Activated naive CD8-positive, alpha-beta T cell treated with anti-CD3 and anti-CD28 coated beads for 36 hours (primary cell): ENCODE data around the gene SMG5. TPM values are rescaled to one million over a fixed set of nuclear protein-coding genes. Genes with fewer than 3 reads are reported as not detected.
A peak's percentile ranks its signal among the peaks of the same experiment; 100 is the strongest.

Source experiments
- DNase-seq: peaks from one replicate; pipeline ENCODE4 v3.0.0; 2021
- H3K27ac Mint-ChIP-seq: one replicate; pipeline ENCODE4 v1.8.0; 2022; ENCODE audit warnings: mild to moderate bottlenecking, moderate library complexity, mixed read lengths
- H3K27me3 Mint-ChIP-seq: one replicate; pipeline ENCODE4 v1.8.0; 2022; ENCODE audit warnings: mild to moderate bottlenecking, mixed read lengths
- H3K36me3 Mint-ChIP-seq: one replicate; pipeline ENCODE4 v1.8.0; 2021; ENCODE audit warnings: mild to moderate bottlenecking, mixed read lengths
- H3K4me1 Mint-ChIP-seq: one replicate; pipeline ENCODE4 v1.8.0; 2021; ENCODE audit warnings: mixed read lengths
- H3K4me3 Mint-ChIP-seq: one replicate; pipeline ENCODE4 v1.8.0; 2022; ENCODE audit warnings: mild to moderate bottlenecking, moderate library complexity, mixed read lengths
- H3K9me3 Mint-ChIP-seq: one replicate; pipeline ENCODE4 v1.8.0; 2022; ENCODE audit warnings: mixed read lengths
- total RNA-seq, 2 experiments: library from RNA; stranded (reverse); gene quantifications; one replicate each; pipeline ENCODE4 v1.2.3, GENCODE V29; 2021

The SMG5 gene
- total RNA-seq, 2 experiments from 2014 or later, result 90.7 to 92.0 TPM

DNA sequence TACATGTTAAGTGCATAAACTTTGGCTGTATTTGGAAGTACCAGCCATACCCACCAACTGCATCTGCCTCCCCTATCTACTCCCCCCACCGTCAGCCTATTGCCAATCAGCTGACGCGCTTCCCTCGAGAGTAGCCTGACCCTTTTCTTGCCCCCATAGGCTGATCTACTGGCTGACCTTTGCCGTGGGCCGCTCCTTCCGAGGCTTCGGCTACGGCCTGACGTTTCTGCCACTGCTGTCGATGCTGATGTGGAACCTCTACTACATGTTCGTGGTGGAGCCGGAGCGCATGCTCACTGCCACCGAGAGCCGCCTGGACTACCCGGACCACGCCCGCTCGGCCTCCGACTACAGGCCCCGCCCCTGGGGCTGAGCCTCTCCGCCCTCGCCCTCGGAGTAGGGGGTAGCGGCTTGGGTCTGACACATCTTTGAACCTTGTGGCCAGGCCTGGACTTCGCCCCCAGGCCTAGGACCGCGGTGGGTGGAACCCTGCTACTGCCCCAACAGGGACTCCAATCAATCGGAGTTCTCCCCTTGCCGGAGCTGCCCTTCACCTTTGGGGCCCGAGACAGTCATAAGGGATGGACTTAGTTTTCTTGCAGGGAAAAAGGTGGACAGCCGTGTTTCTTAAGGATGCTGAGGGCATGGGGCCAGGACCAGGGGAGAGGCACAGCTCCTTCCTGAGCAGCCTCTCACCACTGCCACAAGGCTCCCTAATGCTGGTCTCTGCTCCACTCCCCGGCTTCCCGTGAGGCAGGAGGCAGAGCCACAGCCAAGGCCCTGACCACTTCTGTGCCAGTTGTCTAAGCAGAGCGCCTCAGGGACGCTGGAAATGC is 8.8 kb upstream of the SMG5 start:
- Mint-ChIP-seq H3K27me3 (no peaks in the 10 kb centered on the region), H3K27ac (no peak overlapping the region), H3K36me3 (peaks cover 2% of the 10 kb centered on the region), H3K4me3 (peak overlapping the region; percentile 54), H3K9me3 (no peaks in the 10 kb centered on the region), H3K4me1 (peaks cover 11% of the 10 kb centered on the region)
- peak; percentile 27 for DNase-seq

- Mint-ChIP-seq H3K4me1 (peaks cover 6% of the 10 kb centered on the region), H3K27me3 (no peaks in the 10 kb centered on the region), H3K4me3 (no peak overlapping the region), H3K36me3 (peaks cover 2% of the 10 kb centered on the region), H3K27ac (no peak overlapping the region), H3K9me3 (no peaks in the 10 kb centered on the region)
- DNase-seq, result no peak
These were observed 7.2 kb upstream of the SMG5 start for GRCh38 chr1:156289857-156290256.

DNA sequence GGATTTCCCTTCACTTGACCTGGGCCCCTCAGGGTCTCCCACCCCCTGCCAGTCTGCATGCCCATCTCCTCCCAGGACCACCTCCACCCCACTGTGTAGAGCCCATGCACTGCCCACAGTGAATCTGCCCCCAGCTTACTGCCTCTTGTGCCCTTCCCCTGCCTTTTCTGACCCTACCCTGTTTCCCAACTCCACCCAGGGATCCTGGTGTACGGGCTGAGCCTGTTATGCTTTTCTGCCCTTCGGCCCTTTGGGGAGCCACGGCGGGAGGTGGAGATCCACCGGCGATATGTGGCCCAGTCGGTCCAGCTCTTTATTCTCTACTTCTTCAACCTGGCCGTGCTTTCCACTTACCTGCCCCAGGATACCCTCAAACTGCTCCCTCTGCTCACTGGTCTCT is 3.4 kb upstream of the SMG5 start:
- H3K36me3 Mint-ChIP-seq, result peaks cover 13% of the 10 kb centered on the region
- DNase-seq, result no peak
- H3K27me3 Mint-ChIP-seq, result peaks cover 3% of the 10 kb centered on the region
- H3K9me3 Mint-ChIP-seq, result no peaks in the 10 kb centered on the region
- H3K4me1 Mint-ChIP-seq, result peaks cover 21% of the 10 kb centered on the region
- no peak overlapping the region for H3K4me3 Mint-ChIP-seq
- H3K27ac Mint-ChIP-seq, result no peak overlapping the region

DNA sequence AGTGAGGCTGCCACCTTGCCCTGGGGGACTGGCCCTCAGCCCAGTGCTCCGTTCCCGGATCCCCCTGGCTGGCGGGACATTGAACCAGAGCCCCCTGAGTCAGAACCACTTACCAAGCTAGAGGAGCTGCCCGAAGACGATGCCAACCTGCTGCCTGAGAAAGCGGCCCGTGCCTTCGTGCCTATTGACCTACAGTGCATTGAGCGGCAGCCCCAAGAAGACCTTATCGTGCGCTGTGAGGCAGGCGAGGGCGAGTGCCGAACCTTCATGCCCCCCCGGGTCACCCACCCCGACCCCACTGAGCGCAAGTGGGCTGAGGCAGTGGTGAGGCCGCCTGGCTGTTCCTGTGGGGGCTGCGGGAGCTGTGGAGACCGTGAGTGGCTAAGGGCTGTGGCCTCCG is 2.8 kb upstream of the SMG5 start:
- no peak overlapping the region for H3K27ac Mint-ChIP-seq
- no peak for DNase-seq
- H3K36me3 Mint-ChIP-seq, result peaks cover 16% of the 10 kb centered on the region
- no peaks in the 10 kb centered on the region for H3K9me3 Mint-ChIP-seq
- peaks cover 27% of the 10 kb centered on the region for H3K4me1 Mint-ChIP-seq
- peaks cover 3% of the 10 kb centered on the region for H3K27me3 Mint-ChIP-seq
- no peak overlapping the region for H3K4me3 Mint-ChIP-seq

DNA sequence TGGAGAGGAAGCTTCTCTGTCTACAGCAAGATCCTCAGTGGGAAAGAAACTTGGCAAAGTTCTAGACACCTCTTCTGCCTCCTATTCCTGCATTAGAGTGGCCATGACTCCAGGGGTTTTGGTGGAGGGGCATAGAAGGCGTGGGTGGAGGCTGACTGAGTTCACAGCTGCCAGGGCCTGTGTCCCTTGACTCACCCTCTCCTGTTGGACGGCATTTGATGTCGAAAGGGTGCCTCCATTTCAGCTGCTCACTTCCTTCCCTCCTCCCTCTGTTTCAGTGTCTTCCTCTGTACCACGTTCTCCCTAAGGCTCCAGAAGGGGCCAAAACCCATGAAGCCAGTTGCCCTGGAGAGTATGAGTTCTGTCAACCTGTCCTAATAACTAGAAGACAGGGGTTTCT is 2.1 kb upstream of the SMG5 start:
- H3K4me3 Mint-ChIP-seq, result peak overlapping the region; percentile 7
- H3K9me3 Mint-ChIP-seq, result no peaks in the 10 kb centered on the region
- peaks cover 3% of the 10 kb centered on the region for H3K27me3 Mint-ChIP-seq
- H3K27ac Mint-ChIP-seq, result no peak overlapping the region
- no peak for DNase-seq
- peaks cover 31% of the 10 kb centered on the region for H3K4me1 Mint-ChIP-seq
- peaks cover 20% of the 10 kb centered on the region for H3K36me3 Mint-ChIP-seq

GRCh38 chr1:156284112-156284511 is 1.5 kb upstream of the SMG5 start, which contains the start of gene TMEM79:
Gene TMEM79 (plus strand): TSS chr1:156284325. CDS start chr1:156285227, 902 bp downstream.
- Mint-ChIP-seq H3K4me3 (peak within 1 kb of the TSS; percentile 98), H3K4me1 (peaks cover 31% of the 10 kb centered on the region), H3K27ac (peak within 1 kb of the TSS; percentile 96), H3K36me3 (peaks cover 20% of the 10 kb centered on the region), H3K9me3 (no peaks in the 10 kb centered on the region), H3K27me3 (peaks cover 3% of the 10 kb centered on the region)
- no peak for DNase-seq

GRCh38 chr1:156283521-156283920 is 896 bp upstream of the SMG5 start:
- H3K27ac Mint-ChIP-seq, result peak overlapping the region; percentile 96
- H3K4me1 Mint-ChIP-seq, result peaks cover 31% of the 10 kb centered on the region
- no peak for DNase-seq
- peak overlapping the region; percentile 98 for H3K4me3 Mint-ChIP-seq
- peaks cover 3% of the 10 kb centered on the region for H3K27me3 Mint-ChIP-seq
- H3K9me3 Mint-ChIP-seq, result no peaks in the 10 kb centered on the region
- peaks cover 21% of the 10 kb centered on the region for H3K36me3 Mint-ChIP-seq

DNA sequence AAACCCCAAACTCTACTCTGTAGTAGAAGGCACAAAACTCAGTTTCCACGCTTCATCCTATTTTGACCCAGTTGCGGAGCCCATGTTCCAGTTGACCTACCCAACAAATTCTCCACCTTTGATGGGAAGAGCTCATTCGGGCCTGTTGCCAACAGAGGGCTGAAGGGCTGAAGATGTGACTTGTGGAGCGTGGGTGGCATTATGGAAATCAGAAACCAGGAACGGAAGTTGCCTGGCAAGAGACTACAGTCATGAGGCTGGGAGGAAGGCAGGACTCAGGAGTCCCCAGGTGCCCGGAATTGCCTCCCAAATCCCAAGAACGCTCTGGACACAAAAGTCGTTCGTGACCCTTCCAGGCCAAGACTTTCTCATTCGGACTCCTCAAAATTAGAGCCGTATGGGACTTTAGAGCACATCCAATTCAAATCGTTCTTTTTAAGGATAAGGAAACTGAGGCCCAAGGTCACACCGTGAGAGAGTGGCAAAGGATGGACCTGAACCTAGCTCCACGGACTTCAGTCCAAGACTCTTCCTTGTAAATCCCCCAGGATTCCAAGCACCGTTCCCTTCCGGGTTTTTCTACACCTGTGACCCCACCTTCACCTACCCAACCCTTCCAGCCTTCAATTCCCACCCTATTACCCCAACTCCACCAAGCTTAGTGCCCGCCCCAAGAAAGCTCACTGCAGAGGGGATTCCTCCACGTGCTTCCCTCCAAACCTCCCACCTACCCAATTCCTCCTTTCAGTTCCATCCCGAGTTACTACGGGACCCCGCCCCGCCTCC is 739 bp downstream of the SMG5 start:
- Mint-ChIP-seq H3K27me3 (peaks cover 3% of the 10 kb centered on the region), H3K36me3 (peaks cover 30% of the 10 kb centered on the region), H3K4me1 (peaks cover 31% of the 10 kb centered on the region), H3K9me3 (no peaks in the 10 kb centered on the region), H3K4me3 (peak overlapping the region; percentile 98), H3K27ac (peak overlapping the region; percentile 96)
- DNase-seq, result peak; percentile 39

GRCh38 chr1:156281281-156281680 is 1.3 kb downstream of the SMG5 start:
- Mint-ChIP-seq H3K27ac (peak overlapping the region; percentile 96), H3K4me1 (peaks cover 31% of the 10 kb centered on the region), H3K36me3 (peaks cover 30% of the 10 kb centered on the region), H3K9me3 (no peaks in the 10 kb centered on the region), H3K4me3 (peak overlapping the region; percentile 98), H3K27me3 (peaks cover 3% of the 10 kb centered on the region)
- peak; percentile 66 for DNase-seq

GRCh38 chr1:156279837-156280236 is 2.8 kb downstream of the SMG5 start:
- H3K4me3 Mint-ChIP-seq, result peak overlapping the region; percentile 98
- no peaks in the 10 kb centered on the region for H3K9me3 Mint-ChIP-seq
- peaks cover 34% of the 10 kb centered on the region for H3K36me3 Mint-ChIP-seq
- H3K27ac Mint-ChIP-seq, result no peak overlapping the region
- H3K27me3 Mint-ChIP-seq, result peaks cover 3% of the 10 kb centered on the region
- no peak for DNase-seq
- H3K4me1 Mint-ChIP-seq, result peaks cover 29% of the 10 kb centered on the region

DNA sequence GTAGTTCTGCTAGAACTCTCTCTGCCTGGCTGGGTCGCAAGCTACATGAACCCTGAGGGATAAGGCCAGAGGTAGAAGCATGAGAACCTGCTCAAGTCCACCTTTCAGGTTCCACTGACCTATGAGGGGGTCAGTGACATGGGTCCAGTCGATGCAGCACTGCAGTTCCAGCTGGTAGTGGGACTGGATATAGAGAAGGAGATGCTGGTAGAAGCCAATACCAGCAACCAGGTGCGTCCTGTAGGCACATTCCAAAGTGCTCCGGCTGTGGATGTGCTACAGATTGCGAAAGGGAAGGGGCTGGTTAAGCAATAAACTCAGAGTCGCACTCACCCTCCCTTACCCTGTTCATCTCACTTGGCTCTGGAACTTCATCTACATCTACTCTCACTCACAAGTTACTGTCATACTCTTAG is 5.7 kb downstream of the SMG5 start:
- Mint-ChIP-seq H3K4me1 (peaks cover 15% of the 10 kb centered on the region), H3K27me3 (no peaks in the 10 kb centered on the region), H3K4me3 (no peak overlapping the region), H3K36me3 (peaks cover 42% of the 10 kb centered on the region), H3K27ac (no peak overlapping the region), H3K9me3 (no peaks in the 10 kb centered on the region)
- DNase-seq, result no peak

DNA sequence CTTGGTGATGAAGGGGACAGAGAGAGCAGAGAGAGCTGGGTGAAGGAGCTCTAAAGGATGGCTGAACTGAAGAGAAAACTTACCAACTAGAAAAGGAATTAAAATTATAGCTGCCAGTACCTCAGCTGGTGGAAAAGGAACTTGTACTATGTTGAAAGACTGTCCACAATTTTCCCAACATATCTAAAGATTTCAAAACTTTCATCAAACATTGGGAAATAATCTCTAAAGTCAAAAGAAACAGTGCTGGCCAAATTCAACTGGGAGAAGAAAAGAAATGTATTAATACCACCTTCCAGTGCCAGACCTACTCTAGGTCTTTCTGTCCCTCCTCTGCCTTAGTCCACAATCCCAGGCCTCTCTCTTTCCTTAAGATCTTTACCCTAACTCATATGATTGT is 6.1 kb downstream of the SMG5 start:
- Mint-ChIP-seq H3K36me3 (peaks cover 41% of the 10 kb centered on the region), H3K27ac (no peak overlapping the region)

DNA sequence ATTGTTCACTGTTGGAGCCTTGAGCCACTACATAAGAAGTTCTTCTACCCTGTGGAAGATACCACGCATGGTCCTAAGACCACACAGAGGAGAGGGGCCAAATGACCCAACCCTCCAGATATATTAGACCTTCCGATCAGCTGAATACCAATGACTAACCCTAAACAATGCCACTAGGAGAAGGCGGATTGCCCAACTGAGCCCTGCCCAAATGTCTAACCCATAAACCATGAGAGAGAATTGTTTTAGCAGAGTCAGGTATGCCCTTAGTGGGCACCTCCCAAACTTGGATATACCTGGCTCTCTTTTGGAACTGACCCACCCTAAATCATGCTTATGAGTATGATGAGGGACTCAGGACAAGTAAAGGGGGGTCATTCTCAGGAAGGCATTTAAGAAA is 12.3 kb downstream of the SMG5 start:
- Mint-ChIP-seq H3K9me3 (no peaks in the 10 kb centered on the region), H3K4me1 (no peaks in the 10 kb centered on the region), H3K4me3 (no peak overlapping the region), H3K27ac (no peak overlapping the region), H3K36me3 (peaks cover 33% of the 10 kb centered on the region), H3K27me3 (no peaks in the 10 kb centered on the region)
- DNase-seq, result no peak

More for the DNA sequence above, 6.1 kb downstream of the SMG5 start:
- H3K9me3 Mint-ChIP-seq, result no peaks in the 10 kb centered on the region
- H3K4me3 Mint-ChIP-seq, result no peak overlapping the region
- H3K27me3 Mint-ChIP-seq, result no peaks in the 10 kb centered on the region
- peaks cover 14% of the 10 kb centered on the region for H3K4me1 Mint-ChIP-seq
- no peak for DNase-seq

DNA sequence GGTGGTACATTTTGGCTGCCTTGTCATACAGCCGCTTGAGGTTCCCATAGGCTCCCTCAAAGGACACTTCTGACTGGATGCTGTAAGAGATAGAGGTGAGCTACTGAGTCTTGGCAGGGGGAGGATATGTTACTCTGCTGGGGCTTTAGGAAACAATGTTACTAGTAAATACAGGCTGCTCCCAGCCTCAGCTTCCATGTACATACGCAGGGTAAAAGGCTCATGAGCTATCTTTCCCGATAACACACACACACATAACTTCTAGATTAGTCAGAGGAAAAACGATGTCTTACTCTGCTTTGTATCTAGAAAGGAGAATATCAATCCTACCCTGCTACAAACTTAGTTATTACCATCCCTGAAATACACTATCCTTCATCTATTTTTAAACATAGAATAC is 14.3 kb downstream of the SMG5 start:
- Mint-ChIP-seq H3K9me3 (no peaks in the 10 kb centered on the region), H3K27me3 (no peaks in the 10 kb centered on the region), H3K27ac (no peak overlapping the region), H3K36me3 (peaks cover 37% of the 10 kb centered on the region), H3K4me3 (no peak overlapping the region), H3K4me1 (no peaks in the 10 kb centered on the region)
- no peak for DNase-seq

DNA sequence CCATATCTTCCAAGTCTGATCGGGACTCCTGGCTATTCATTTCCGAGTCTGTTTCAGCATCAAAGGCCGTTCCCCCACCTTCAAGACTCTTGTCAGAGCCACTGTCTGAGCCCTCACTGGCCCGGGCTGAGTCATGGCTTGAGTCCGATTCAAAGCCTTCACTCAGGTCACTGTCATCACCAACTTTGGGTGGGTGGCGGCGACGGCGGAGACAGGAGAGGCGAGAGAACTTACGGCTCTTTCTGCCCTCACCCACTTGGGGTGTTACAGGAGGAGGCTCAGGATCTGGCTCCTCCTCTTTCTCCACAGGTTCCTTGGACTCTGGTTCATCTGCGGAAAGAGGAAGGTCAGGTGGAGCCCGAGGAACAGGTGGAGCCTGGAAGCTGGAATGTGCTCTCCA is 16.6 kb downstream of the SMG5 start:
- DNase-seq, result no peak
- Mint-ChIP-seq H3K9me3 (no peaks in the 10 kb centered on the region), H3K36me3 (peaks cover 40% of the 10 kb centered on the region), H3K4me1 (no peaks in the 10 kb centered on the region), H3K27me3 (no peaks in the 10 kb centered on the region), H3K4me3 (no peak overlapping the region), H3K27ac (no peak overlapping the region)
